SU-DHL-6 (cell line): ENCODE data around the gene FOXA2.

Source experiments
- EZH2phosphoT487 ChIP-seq: fragments of 200-600 bp; sonication (generic), shearing (Covaris generic); conservative IDR thresholded peaks from 2 replicates; pipeline ENCODE4 v1.6.1; 2018; ENCODE audit warnings: mild to moderate bottlenecking, antibody characterized with exemption, low read length, moderate library complexity, mixed read lengths
- TF ChIP-seq, protein P1 (sequence below): fragments of 200-600 bp; sonication (generic); IDR thresholded peaks from one replicate; pipeline ENCODE4 v1.5.1; 2017; ENCODE audit warnings: antibody characterized with exemption, mild to moderate bottlenecking, low read length, moderate library complexity; ENCODE audit not compliant: insufficient read depth, poor library complexity, severe bottlenecking

DNA sequence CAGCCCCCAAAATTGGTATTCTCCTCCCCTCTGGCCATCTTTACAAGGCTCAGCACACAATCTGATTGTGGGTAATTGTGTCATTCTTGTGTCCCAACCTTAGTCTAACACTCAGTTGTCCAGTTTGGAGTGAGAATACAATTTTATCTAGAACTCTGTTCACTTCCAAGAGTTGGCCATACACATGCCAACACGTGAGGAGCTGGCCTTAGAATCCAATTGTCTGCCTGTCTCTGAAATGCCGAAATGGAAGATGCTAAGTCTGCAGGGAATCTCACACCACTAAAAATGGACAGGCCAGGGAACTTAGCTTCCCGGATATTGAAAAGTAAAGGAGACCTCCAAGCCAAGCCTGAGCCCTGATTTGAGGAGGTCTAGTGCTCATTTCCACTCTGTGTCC, 12.3 kb downstream of the FOXA2 start:
- TF ChIP-seq, protein P1, sequence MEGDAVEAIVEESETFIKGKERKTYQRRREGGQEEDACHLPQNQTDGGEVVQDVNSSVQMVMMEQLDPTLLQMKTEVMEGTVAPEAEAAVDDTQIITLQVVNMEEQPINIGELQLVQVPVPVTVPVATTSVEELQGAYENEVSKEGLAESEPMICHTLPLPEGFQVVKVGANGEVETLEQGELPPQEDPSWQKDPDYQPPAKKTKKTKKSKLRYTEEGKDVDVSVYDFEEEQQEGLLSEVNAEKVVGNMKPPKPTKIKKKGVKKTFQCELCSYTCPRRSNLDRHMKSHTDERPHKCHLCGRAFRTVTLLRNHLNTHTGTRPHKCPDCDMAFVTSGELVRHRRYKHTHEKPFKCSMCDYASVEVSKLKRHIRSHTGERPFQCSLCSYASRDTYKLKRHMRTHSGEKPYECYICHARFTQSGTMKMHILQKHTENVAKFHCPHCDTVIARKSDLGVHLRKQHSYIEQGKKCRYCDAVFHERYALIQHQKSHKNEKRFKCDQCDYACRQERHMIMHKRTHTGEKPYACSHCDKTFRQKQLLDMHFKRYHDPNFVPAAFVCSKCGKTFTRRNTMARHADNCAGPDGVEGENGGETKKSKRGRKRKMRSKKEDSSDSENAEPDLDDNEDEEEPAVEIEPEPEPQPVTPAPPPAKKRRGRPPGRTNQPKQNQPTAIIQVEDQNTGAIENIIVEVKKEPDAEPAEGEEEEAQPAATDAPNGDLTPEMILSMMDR, result no peak
- no peak for TF ChIP-seq EZH2phosphoT487
